HG02623 (cell line): Measurements from ENCODE around the gene CD74.
"Not testable (repeated sequence)": the region's sequence is repeated elsewhere in the genome, so short reads cannot be mapped to it uniquely, and the experiment has no call there.

Source experiments
- ATAC-seq: cut with Tn5 transposase; IDR thresholded peaks from one replicate; pipeline ENCODE4 v1.9.1; 2021; ENCODE audit warnings: moderate library complexity; ENCODE audit not compliant: unreplicated experiment

CD74 gene

DNA sequence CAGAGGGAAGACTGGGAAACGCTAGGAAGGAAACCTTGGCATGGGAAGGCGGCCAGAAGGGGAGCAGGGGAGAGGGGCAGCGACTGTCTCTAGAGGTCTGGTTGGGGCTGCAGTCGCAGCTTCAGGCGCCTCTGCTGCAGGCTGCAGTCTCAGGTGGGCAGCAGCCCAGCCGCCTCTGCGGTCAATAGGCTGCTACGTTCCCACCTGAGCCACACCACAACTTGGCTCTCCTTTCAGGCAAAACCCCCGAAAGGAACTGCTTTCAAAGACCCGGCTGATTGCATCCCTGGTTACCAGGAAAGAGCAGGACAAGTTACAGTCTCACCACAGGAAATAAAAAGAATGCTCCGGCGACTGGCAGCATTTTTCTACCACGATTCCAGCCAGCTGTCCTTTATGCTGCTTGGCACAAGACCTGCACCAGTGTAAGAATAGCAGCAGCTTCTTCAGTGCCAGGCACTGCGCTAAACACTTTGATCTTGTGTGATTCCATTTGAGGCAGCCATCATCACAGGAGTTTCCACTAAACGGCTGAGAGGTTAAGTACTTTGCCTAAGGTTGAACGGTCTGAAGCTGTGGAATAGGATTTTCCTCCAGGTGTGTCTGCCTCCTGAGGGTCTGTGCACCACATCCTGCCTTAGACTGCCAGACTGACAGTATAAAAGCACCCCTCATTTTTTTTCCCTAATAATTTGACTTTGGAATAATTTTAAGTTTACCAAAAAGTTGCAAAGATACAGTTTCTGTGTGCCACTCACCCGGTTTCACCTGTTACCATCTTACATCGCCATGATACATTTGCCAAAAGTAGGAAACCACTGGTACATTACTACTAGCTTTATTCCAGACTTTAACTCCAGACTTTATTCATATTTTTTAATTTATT, 29.3 kb upstream of the CD74 start:
- ATAC-seq, result no peak

DNA sequence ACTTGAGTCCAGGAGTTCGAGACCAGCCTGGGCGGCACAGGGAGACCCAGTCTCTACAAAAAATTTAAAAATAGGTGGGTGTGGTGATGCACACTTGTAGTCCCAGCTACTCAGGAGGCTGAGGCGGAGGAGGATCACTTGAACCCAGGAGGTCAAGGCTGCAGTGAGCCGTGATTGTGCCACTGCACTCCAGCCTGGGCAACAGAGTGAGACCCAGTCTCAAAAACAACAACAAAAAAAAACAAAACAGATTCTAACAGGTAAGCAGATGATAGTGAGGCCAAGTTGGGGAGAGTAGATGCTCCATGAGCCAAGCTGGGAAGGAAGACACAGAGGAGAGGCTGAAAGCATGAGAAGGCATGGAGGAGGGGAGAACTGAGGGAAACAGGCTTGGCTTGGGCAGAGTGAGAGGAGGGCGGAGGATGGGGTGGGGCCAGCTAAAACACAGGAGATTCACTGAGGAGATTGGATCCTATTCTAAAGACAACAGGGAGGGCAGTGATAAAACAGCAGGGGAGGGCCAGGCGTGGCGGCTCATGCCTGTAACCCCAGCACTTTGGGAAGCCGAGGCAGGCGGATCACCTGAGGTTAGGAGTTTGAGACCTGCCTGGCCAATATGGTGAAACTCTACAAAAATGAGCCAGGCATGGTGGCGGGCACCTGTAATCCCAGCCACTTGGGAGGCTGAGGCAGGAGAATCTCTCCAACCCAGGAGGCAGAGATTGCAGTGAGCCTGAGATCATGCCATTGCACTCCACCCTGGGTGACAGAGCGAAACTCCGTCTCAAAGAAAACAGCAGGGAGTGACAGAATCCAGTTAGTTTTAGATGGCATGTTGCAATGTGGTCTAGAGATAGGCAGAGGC, 28.5 kb upstream of the CD74 start:
- ATAC-seq, result no peak

DNA sequence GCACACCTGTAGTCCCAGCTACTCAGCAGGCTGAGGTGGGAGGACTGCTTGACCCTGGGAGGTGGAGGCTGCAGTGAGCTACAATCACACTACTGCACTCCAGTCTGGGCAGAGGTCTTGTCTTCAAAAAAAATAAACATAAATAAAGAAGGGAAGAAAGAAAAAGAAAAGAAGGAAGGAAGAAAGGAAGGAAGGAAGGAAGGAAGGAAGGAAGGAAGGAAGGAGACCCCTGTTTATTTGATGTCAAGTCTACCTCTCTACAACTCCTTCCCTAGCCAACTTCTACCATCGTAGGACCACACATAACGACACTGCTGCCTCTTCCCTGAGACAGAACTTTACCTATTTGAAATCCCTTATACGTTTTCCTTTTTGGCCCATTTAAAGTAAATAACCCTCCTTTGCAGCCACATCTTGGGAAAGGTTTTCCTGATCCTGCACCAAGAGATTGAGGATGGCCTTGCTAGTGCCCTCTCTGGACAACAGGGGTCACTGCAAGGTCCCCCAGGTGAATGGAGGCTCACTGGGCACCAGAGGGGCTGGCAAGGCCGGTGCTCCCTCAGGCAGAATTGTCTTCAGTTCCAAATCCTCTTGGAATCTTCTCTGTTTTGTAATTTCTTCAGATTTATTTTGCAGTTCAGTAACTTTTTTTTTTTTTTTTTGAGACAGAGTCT, 26.3 kb upstream of the CD74 start:
- ATAC-seq, result no peak

DNA sequence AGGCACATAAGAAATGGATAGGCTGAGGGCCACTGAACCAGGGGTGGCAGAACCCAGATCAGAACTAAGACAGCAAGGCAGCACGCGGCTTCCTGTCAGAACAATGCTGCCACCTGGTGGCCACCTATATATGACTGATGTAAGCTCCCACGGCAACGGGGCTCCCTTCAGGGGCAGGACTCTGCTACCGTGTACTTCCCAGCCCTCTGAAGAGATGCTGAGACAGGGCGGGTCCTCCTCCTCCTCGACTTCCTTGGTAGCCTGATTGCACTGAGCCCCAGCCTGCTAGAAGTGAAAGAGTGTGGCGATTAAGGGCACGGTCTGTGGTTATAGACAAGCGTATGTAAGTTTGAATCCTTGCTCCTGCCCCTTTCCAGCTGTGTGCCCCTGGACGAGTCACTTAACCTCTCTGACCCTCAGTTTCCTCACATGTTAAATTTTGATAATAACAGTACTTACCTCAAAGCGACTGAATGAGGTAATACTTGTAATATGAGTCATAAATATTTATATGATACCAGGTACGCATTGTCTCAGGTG, 23.5 kb upstream of the CD74 start:
- ATAC-seq, result peak; percentile 94

DNA sequence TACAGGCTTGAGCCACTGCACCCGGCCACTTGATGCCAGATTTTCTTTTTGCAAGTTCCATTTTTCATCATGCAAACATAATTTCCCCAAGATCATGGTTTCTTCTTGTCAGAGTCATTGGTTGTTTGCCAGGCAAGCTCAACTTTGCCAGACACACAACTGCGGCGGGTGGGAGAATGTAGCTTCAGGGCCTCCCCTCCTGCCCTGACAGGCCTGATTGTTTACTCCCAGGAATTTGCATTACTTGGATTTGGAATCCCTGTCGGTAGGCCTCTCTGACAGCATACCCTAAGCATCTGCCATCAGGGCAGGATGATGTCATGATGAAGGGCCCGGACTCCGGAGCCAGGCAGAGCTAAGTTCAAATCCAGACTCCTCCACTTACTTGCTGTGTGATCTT, 21.8 kb upstream of the CD74 start:
- ATAC-seq, result no peak

DNA sequence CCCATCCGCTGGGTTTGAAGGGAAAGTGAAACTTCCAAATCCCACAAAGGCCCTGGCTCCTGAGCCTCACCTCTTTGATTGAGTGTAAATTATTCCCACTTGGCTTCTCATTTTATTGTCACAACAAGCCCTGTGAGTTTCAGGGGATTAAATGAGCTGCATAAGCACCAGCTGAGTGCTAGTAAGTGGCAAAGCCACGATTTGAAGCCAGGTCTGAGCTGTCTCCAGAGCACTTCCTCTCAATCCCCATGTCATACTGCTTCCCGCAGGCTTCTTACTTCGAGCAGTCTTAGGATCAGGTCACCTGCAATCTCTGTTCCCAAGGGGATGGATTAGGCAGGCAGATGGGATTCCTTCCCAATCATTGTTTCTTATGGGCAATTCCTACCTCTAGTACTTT, 18.9 kb upstream of the CD74 start:
- no peak for ATAC-seq

DNA sequence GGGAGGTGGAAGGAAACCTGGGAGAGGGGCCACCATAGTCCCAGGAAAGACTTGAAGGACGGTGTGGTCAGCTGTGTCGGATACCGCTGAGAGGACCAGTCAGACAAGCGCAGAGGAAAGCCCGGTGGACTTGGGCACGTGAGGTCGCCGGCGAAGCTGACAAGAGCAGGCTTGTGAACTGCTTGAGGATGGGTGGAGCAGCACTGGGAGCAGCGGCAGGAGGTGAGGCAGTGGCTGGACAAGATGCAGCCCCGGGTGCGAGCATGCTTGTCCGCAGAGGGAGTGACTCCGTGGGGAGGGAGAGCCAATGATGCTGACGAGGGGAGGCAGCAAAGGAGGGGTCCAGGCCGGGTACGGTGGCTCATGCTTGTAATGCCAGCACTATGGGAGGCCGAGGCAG, 18.3 kb upstream of the CD74 start:
- no peak for ATAC-seq

DNA sequence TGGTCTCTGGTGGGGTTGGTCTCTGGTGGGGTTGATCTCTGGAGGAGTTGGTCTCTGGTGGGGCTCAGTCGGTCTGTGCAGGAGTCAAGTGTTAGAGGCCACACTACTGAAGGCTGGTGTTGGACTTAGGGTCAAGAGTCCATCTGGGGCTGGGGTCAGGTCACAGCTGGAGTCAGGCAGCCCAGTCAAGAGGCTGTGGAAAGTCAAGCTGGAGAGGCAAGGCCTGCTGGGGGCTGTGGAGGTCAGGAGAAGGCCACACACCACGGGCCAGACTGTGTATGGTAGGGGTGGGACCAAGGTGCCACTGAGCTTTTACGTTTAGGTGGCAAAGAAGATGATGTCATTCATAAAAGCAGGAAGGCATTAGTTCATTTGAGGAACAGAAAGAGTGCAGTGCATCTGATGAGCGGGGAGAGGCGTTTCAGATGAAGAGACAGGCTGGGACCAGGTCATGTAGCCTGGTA, 16.7 kb upstream of the CD74 start:
- no peak for ATAC-seq

DNA sequence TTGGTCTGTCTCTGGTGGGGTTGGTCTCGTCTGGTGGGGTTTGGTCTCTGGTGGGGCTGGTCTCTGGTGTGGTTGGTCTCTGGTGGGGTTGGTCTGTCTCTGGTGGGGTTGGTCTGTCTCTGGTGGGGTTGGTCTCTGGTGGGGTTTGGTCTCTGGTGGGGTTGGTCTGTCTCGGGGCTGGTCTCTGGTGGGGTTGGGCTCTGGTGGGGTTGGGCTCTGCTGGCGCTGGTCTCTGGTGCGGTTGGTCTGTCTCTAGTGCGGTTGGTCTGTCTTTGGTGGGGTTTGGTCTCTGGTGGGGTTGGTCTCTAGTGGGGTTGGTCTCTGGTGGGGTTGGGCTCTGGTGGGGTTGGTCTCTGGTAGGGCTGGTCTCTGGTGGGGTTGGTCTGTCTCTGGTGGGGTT, 16.3 kb upstream of the CD74 start:
- ATAC-seq, result no peak

DNA sequence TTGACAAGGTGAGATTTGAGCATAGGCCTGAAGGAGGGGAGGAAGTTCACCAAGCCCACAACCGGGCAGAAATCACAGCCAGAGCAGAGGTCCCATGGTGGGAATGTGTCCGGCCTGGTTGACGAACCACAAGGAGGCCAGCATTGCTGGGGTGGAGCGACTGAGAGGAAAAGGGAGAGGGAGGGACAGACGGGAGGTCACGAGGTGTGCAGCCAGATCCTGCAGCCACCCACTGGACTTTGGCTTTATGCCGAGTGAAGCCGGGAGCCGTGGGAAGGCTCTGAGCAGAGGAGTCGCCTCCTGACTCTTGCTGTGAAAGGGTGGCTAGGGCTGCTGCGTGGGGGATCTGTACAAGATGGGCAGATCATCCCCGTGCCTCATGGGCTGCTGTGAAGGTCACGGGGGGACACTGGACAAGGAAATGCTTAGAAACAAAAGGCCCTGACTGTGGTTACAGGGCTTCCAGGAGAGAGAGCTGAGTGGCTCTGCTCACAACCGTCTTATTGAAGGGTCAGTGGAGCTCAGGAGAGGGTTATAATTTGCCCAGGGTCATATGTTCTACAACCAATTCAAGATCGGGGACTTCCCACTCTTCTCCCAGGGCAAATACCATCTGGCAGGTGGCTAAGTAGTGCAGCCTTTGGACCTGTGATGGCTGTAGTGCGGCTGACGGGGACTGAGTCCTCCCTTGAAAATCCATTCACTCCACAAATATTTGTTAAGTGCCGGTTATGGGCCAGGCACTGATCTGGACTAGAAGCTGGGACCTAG, 15.6 kb upstream of the CD74 start:
- ATAC-seq, result no peak

DNA sequence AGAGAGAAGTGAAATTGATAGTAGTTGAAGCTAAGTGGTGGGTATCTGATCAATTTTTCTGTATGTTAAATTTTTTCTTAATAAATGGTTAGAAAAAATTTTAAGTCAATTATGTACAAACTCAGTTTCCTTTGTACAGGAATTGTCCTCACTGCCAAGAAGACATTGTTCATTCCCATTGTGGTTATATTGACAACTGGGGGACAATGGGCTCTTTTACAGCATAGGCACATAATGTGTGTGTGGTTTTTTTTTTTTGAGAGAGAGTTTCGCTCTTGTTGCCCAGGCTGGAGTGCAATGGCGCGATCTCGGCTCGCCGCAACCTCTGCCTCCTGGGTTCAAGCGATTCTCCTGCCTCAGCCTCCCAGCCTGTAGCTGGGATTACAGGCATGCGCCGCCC, 13.5 kb upstream of the CD74 start:
- ATAC-seq, result not testable (repeated sequence)

DNA sequence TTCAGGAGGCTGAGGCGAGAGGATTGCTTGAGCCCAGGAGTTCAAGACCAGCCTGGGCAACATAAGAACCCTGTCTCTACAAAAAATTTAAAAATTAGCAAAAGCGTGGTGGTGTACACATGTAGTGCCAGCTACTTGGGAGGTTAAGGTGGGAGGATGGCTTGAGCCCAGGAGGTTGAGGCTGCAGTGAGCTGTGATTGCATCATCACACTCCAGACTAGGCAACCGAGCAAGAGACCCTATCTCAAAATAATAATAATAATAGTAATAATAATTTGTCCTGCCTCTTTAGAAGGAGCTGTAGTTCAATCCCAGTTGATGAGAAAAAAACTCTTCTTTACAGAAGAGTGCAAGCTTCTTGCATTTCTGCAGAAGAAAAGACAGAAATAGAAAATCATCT, 10.0 kb upstream of the CD74 start:
- no peak for ATAC-seq

DNA sequence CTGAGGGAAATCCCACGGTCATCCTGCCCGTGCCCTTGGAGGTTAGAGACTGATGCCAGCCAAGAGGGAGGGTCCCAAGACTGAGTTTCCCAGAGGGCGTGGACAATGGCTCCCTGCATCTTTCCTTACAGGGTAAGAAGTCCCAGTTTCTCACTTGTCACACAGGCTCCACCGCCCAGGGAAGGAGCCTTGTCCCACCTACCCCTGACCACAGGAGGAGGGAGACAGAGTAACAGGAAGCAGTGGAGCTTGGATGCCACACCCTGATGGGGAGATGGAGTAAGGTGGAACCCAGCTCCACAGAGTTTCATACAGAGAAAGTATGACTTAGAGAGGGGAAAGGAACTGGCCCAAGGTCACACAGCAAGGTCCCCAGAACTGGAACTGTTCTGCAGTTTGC, 9.4 kb upstream of the CD74 start:
- no peak for ATAC-seq

DNA sequence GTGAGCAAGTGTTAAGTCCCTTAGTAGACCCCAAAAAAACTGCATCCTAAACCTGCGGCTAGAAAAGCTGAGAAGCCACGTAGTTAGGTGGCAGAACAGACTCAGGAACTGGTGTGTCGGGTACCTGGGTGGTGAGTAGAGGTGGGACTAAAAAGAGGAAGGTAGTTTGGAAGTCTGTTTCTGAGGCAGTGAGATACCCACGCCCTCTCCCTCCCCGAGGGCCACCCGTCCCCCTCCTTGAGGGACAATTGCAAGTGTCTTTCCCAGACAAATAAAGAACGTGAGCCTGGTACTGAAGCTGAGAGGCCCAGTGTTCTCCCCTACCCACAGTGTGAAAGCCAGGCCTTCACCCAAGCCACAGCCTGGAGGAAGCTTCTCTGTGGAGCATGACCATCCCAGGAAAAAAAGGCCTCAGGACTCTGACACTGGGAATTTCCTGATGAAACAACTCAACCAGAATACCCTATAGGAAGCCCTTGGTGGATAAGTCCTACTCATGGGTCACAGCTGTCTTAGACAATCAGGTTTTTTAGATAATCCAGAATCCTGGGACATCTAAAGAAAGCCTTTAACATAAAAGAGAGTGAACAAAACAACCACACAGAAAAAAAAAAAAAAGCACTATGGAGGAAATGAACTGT, 7.0 kb upstream of the CD74 start:
- peak; percentile 57 for ATAC-seq

DNA sequence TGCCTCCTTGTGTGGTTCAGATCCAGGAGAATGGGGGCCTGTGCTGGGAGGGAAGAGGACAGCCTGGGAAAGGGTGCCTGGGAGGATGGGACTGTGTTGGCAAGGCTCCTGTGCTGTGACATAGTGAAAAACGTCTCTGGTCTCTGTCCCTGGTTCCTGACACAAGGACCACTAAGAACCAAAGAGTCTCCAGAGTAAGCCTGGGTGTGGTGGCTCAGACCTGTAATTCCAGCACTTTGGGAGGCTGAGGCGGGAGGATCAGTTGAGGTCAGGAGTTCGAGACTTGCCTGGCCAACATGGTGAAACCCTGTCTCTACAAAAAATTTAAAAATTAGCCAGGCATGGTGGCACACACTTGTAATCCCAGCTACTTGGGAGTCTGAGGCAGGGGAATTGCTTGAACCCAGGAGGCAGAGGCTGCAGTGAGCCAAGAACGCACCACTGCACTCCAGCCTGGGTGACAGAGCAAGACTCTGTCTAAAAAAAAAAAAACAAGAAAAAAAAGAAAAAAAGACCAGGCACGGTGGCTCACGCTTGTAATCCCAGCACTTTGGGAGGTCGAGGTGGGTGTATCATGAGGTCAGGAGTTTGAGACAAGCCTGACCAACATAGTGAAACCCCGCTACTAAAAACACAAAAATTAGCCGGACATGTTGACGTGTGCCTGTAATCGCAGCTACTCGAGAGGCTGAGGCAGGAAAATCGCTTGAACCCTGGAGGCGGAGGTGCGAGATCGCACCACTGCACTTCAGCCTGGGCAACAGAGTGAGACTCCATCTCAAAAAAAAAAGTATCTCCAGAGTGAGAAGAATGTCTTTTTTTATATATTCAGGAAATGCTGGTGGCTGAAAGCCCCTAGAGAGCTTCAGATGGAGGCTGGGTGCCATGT, 1.4 kb upstream of the CD74 start:
- ATAC-seq, result not testable (repeated sequence)

DNA sequence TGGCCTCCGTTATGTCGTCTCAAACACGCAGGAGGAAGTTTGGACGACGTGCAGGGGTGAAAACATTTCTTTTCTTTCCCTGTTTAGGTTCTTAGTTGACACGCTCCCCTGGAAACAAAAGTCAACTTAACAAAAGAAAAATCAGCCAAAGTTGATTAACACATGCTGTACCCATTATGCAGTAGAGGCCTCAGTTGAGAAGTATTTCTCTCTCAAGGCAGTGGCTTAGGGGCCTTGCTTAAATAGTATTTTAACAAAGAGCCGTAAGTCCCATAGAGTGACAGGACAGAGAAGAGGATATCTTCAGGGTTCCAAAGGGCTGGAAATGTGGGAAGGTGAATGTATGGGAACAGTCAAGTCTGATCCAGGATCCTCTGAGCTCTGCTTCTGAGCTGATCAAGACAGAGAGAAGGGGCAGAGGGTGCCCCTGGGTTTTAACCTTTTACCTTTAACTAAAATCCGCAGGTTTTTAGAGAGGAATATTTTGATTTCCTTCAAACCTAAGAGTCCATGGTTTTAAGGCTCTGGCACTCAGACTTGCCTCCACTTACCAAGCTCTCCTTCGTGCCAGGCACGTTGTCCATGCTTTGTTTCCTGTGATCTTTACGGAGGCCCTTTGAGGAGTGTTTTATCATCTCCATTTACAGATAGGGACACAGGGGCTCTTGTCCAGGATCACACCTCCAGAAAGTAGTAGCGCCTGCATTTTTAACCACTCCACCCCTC, 629 bp upstream of the CD74 start:
- no peak for ATAC-seq

DNA sequence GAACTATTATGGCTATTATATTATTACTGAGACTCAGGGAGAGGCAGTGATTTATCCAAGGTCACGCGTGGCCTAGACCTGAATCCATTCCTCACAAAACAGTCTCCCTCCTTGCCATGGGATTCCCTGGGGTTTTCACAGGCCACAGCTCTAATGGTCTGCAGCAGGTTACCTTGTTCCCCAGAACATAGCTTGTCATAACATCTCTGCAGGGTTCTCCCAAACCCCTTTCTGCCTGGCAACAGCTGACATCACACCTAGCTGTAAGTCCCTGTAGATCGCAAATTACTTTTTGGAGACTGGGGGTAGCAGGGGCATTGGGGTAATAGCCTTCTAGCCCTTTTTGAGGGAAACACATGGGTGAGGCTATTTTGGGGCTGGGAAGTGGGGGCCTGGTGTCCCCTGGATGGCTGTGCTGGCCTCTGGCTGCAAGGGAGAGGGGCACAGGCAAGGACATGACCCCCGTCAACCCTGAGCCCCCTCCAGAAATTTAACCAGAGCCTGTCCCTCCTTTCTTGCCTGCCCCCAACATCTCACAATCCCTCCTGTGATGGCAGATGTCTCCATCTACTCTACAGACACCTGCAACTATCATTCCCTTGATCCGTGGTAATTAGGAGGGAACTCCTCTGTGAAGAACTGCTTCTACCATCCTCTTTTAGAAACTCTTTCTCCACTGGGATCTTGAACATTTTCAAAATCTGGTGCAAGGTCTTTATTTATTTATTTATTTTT, 1.3 kb downstream of the CD74 start:
- no peak for ATAC-seq
